Measurements from ENCODE around the gene RAB28.

RAB28 gene

DNA sequence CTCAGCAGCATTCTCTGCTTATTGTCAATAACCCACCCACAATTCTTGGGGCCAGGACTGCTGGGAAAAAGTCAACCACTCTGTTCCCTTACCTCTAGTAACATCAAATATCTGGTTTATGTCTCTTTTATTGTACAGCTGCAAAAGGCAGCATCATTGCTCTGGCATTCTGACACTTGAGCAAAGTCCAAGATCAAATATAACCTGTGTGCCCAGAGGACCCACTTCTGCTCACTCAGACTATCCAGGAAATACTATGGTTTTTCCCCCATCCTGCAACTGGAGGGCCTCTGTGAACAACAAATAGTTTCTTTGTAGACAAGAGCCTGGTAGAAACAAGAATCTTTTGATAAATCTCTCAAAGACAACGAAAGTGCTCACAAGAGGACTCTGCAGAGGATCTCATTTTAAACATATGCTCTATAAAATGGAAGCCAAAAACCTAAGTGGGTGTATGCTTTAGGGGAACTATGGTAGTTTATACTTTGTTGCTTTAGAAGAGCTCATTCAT is 154.7 kb downstream of the RAB28 start:
- Histone ChIP-seq H3K4me3 (ENCODE audit: low read length in 2 of 2) (no peak overlapping the region), H3K27ac (ENCODE audit: low read depth in 2 of 2, low read length in 2 of 2) (no peak overlapping the region), H3K4me1 (ENCODE audit: control insufficient read depth in 2 of 2, insufficient read depth in 2 of 2, low read length in 2 of 2) (no peaks in the 10 kb centered on the region), H3K27me3 (ENCODE audit: control insufficient read depth in 2 of 2, insufficient read depth in 2 of 2, low read length in 2 of 2) (no peaks in the 10 kb centered on the region), H3K36me3 (ENCODE audit: control insufficient read depth in 2 of 2, insufficient read depth in 2 of 2, low read length in 2 of 2) (no peaks in the 10 kb centered on the region), H3K9me3 (ENCODE audit: control insufficient read depth in 2 of 2, low read length in 2 of 2) (no peaks in the 10 kb centered on the region), H3K9ac (ENCODE audit: low read depth in 1 of 2, low read length in 2 of 2) (no peak overlapping the region)

DNA sequence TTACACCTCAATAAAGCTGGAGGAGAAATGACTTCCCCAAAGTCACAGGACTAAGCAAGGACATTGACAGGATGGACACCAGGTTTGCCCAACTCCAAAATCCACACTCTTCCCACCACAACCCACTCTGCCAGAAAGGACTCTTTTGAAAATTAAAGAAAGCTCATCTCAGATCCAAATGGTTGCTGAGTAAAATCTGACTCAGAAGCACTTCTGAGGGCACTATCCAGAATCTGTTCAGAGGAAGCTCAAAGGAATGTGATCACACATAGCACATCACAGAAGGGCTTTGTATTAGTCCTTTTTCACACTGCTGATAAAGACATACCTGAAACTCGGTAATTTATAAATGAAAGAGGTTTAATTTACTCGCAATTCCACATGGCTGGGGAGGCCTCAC is 155.5 kb downstream of the RAB28 start:
- Histone ChIP-seq H3K27ac (ENCODE audit: low read depth in 2 of 2, low read length in 2 of 2) (no peak overlapping the region), H3K4me1 (ENCODE audit: control insufficient read depth in 2 of 2, insufficient read depth in 2 of 2, low read length in 2 of 2) (no peaks in the 10 kb centered on the region)

DNA sequence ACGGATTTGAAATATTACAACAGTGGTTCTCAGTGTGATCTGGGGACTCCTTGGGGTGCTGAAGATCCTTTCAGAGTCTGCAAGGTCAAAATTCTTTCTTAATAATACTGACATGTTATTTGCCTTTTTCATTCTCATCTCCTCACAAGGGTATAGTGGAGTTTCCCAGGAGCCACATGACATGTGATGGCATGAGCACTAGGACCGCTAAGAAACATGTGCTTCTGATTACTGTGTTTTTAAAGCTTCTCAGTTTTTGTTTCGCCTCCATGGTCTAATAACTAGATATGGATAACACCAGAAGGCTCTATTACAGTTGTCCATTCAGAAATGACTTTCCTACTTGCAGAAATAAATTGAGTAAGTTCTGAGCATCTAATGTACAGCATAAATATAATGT is 156.1 kb downstream of the RAB28 start:
- no peak overlapping the region for H3K27ac ChIP-seq (ENCODE audit: low read depth in 2 of 2, low read length in 2 of 2)
- H3K36me3 ChIP-seq (ENCODE audit: control insufficient read depth in 2 of 2, insufficient read depth in 2 of 2, low read length in 2 of 2): no peaks in the 10 kb centered on the region
- H3K4me1 ChIP-seq (ENCODE audit: control insufficient read depth in 2 of 2, insufficient read depth in 2 of 2, low read length in 2 of 2): no peaks in the 10 kb centered on the region
- H3K4me3 ChIP-seq (ENCODE audit: low read length in 2 of 2): no peak overlapping the region
- no peaks in the 10 kb centered on the region for H3K27me3 ChIP-seq (ENCODE audit: control insufficient read depth in 2 of 2, insufficient read depth in 2 of 2, low read length in 2 of 2)
- H3K9me3 ChIP-seq (ENCODE audit: control insufficient read depth in 2 of 2, low read length in 2 of 2): no peaks in the 10 kb centered on the region
- H3K9ac ChIP-seq (ENCODE audit: low read depth in 1 of 2, low read length in 2 of 2): no peak overlapping the region

More for the DNA sequence above, 155.5 kb downstream of the RAB28 start:
- Histone ChIP-seq H3K9ac (ENCODE audit: low read depth in 1 of 2, low read length in 2 of 2) (no peak overlapping the region), H3K27me3 (ENCODE audit: control insufficient read depth in 2 of 2, insufficient read depth in 2 of 2, low read length in 2 of 2) (no peaks in the 10 kb centered on the region), H3K4me3 (ENCODE audit: low read length in 2 of 2) (no peak overlapping the region), H3K36me3 (ENCODE audit: control insufficient read depth in 2 of 2, insufficient read depth in 2 of 2, low read length in 2 of 2) (no peaks in the 10 kb centered on the region), H3K9me3 (ENCODE audit: control insufficient read depth in 2 of 2, low read length in 2 of 2) (no peaks in the 10 kb centered on the region)

DNA sequence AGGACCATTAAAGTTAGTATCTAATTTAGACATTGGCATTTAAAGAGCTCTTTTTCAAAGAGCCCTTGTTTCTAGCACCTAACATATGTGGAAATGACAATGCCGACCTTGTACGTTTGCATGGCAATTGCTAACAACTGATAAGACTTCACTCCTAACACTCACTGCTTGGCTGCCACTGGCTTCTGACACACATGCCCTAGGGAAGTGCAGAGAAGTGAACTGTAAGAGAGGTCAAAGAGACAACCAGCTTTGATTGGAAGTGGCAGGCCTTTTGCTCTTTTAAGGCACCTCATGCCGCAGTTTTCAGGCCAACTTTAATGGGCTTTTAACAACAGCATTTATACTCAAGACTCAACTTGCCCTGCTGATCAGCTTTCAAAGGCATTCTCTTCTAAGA is 158.4 kb downstream of the RAB28 start:
- Histone ChIP-seq H3K27ac (ENCODE audit: low read depth in 2 of 2, low read length in 2 of 2) (no peak overlapping the region), H3K27me3 (ENCODE audit: control insufficient read depth in 2 of 2, insufficient read depth in 2 of 2, low read length in 2 of 2) (no peaks in the 10 kb centered on the region), H3K4me1 (ENCODE audit: control insufficient read depth in 2 of 2, insufficient read depth in 2 of 2, low read length in 2 of 2) (no peaks in the 10 kb centered on the region), H3K4me3 (ENCODE audit: low read length in 2 of 2) (no peak overlapping the region), H3K9me3 (ENCODE audit: control insufficient read depth in 2 of 2, low read length in 2 of 2) (no peaks in the 10 kb centered on the region), H3K36me3 (ENCODE audit: control insufficient read depth in 2 of 2, insufficient read depth in 2 of 2, low read length in 2 of 2) (no peaks in the 10 kb centered on the region), H3K9ac (ENCODE audit: low read depth in 1 of 2, low read length in 2 of 2) (no peak overlapping the region)

DNA sequence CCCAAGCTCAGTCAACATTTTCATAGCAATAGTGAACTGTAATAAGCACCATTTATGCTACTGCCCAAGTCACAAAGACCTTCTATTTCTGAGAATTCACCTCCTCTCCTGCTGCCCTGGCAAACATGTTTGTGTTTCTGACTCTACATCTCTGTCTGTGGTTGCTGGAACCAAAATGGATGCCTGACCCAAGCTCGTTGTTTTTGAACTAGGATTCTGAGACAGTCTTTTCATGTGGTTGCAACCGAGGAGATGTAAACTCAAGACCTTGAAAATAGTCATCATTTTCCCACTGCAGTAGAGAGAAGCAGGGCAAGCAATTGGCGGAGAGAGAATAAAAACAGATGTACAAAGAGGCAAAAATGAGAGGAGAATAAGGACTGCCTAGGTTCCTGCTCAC is 160.2 kb downstream of the RAB28 start:
- no peaks in the 10 kb centered on the region for H3K9me3 ChIP-seq (ENCODE audit: control insufficient read depth in 2 of 2, low read length in 2 of 2)
- H3K4me3 ChIP-seq (ENCODE audit: low read length in 2 of 2): no peak overlapping the region
- no peak overlapping the region for H3K27ac ChIP-seq (ENCODE audit: low read depth in 2 of 2, low read length in 2 of 2)
- no peaks in the 10 kb centered on the region for H3K27me3 ChIP-seq (ENCODE audit: control insufficient read depth in 2 of 2, insufficient read depth in 2 of 2, low read length in 2 of 2)
- H3K4me1 ChIP-seq (ENCODE audit: control insufficient read depth in 2 of 2, insufficient read depth in 2 of 2, low read length in 2 of 2): no peaks in the 10 kb centered on the region
- H3K9ac ChIP-seq (ENCODE audit: low read depth in 1 of 2, low read length in 2 of 2): no peak overlapping the region
- no peaks in the 10 kb centered on the region for H3K36me3 ChIP-seq (ENCODE audit: control insufficient read depth in 2 of 2, insufficient read depth in 2 of 2, low read length in 2 of 2)

DNA sequence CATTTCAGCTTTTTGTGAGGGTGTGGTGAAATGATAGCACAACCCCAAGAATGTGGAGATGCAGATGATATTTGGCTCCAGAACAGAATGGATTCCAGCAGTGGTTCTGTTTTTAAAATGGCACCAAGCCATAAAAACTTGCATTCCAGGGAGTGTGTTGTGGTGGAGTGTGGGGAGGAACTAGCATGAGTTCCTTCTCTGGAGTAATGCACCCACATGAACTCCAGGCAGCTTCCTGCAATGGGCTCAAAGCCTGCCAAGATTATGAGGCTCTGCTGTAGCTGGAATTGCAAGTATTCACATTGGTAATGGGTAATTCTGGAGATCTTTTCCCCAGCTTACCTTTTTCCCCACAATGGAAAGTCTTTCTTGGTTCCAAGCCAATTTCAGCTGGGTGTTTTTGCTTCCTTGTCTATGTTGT is 161.4 kb downstream of the RAB28 start:
- H3K27ac ChIP-seq (ENCODE audit: low read depth in 2 of 2, low read length in 2 of 2): no peak overlapping the region
- H3K4me1 ChIP-seq (ENCODE audit: control insufficient read depth in 2 of 2, insufficient read depth in 2 of 2, low read length in 2 of 2): no peaks in the 10 kb centered on the region
- no peak overlapping the region for H3K9ac ChIP-seq (ENCODE audit: low read depth in 1 of 2, low read length in 2 of 2)
- no peaks in the 10 kb centered on the region for H3K36me3 ChIP-seq (ENCODE audit: control insufficient read depth in 2 of 2, insufficient read depth in 2 of 2, low read length in 2 of 2)
- H3K27me3 ChIP-seq (ENCODE audit: control insufficient read depth in 2 of 2, insufficient read depth in 2 of 2, low read length in 2 of 2): no peaks in the 10 kb centered on the region
- no peak overlapping the region for H3K4me3 ChIP-seq (ENCODE audit: low read length in 2 of 2)
- H3K9me3 ChIP-seq (ENCODE audit: control insufficient read depth in 2 of 2, low read length in 2 of 2): no peaks in the 10 kb centered on the region

Data from mucosa of rectum (tissue), 2 donors.